Measurements from ENCODE around the gene LAPTM4A. TPM values are rescaled to one million over a fixed set of nuclear protein-coding genes. Genes with fewer than 3 reads are reported as not detected.
A peak's percentile ranks its signal among the peaks of the same experiment; 100 is the strongest.

Gene LAPTM4A
- total RNA-seq = 100 to 1,000 TPM in 5 of 7 donors, 10 to 100 TPM in 2; 95.1 to 158 (median 122) TPM
- 100 to 1,000 TPM in 1 of 3 donors, 10 to 100 TPM in 2; 54.9 to 105 (median 95.0) TPM for polyA plus RNA-seq
- long read RNA-seq, donor 1, transcript LAPTM4A-201 (7 exons, 1,765 nt) = major isoform, 185 of 272 reads
- long read RNA-seq, donor 1, partial matches to known transcripts = 76 of 272 reads
- long read RNA-seq, donor 1, other reads (novel, unspliced or antisense) = 8 of 272 reads
- long read RNA-seq, donor 2, transcript LAPTM4A-201 (7 exons, 1,765 nt) = major isoform, 148 of 202 reads
- long read RNA-seq, donor 2, partial matches to known transcripts = 46 of 202 reads
- long read RNA-seq, donor 2, other reads (novel, unspliced or antisense) = 5 of 202 reads

GRCh38 chr2:20051532-20052228, at the start of gene LAPTM4A:
LAPTM4A (minus strand) TSS chr2:20051628; CDS start chr2:20051520, 108 bp downstream.
- peak; percentile 99 for DNase-seq
- TF ChIP-seq POLR2A (IDR thresholded peaks at IDR 0.05) = peak; percentile 41 to 83 (median 50)
- TF ChIP-seq POLR2AphosphoS5 (IDR thresholded peaks at IDR 0.05) = peak; percentile 96 to 99 (median 99)
- TF ChIP-seq CTCF (IDR thresholded peaks at IDR 0.05 in 8 of 11, conservative IDR thresholded peaks at IDR 0.05 in 3 of 11) = peak in 6 of 11 experiments; percentile 2 to 49 (median 36)
- Histone ChIP-seq H3K36me3 (peaks cover 0 to 2% (median 0%) of the 10 kb centered on the region in 6 donors), H3K27me3 (replicated peaks in 1 of 7) (peaks cover 0 to 19% (median 0%) of the 10 kb centered on the region in 7 donors), H3K4me1 (peaks cover 22 to 50% (median 40%) of the 10 kb centered on the region in 6 donors), H3K27ac (peak within 1 kb of the TSS; percentile 93 to 99 (median 97)), H3K4me3 (peak within 1 kb of the TSS; percentile 59 to 82 (median 70)), H3K9me3 (no peaks in the 10 kb centered on the region)
- WGBS, 5 donors = 0 to 1% (median 1%) methylated on average over 40 to 45 of the region's 45 CpGs
- intact Hi-C loops (cut with DNase I; ENCODE audit: low total_unique reads) = no loop called here

GRCh38 chr2:20100711-20101110, 49.3 kb upstream of the LAPTM4A start:
- H3K27me3 ChIP-seq (replicated peaks in 1 of 7) = peaks cover 0 to 16% (median 0%) of the 10 kb centered on the region in 7 donors
- WGBS, 5 donors = 55 to 79% (median 56%) methylated on average over 4 of the region's 4 CpGs
- intact Hi-C loops (cut with DNase I; ENCODE audit: low total_unique reads) = no loop called here
- peaks cover 0 to 19% (median 12%) of the 10 kb centered on the region in 8 donors for H3K9me3 ChIP-seq
- TF ChIP-seq POLR2A (IDR thresholded peaks at IDR 0.05) = no peak
- no peak for TF ChIP-seq CTCF (IDR thresholded peaks at IDR 0.05 in 8 of 11, conservative IDR thresholded peaks at IDR 0.05 in 3 of 11)
- TF ChIP-seq POLR2AphosphoS5 (IDR thresholded peaks at IDR 0.05) = no peak
- no peak overlapping the region for H3K27ac ChIP-seq
- H3K36me3 ChIP-seq = no peaks in the 10 kb centered on the region
- H3K4me3 ChIP-seq = no peak overlapping the region
- DNase-seq = no peak
- H3K4me1 ChIP-seq = peaks cover 0 to 10% (median 6%) of the 10 kb centered on the region in 6 donors

- DNase-seq = no peak
- no peak for TF ChIP-seq POLR2A (IDR thresholded peaks at IDR 0.05)
- TF ChIP-seq CTCF (IDR thresholded peaks at IDR 0.05 in 8 of 11, conservative IDR thresholded peaks at IDR 0.05 in 3 of 11) = no peak
- no peak for TF ChIP-seq POLR2AphosphoS5 (IDR thresholded peaks at IDR 0.05)
- Histone ChIP-seq H3K27me3 (replicated peaks in 1 of 7) (peaks cover 0 to 16% (median 0%) of the 10 kb centered on the region in 7 donors), H3K4me3 (no peak overlapping the region), H3K27ac (no peak overlapping the region), H3K9me3 (peaks cover 0 to 19% (median 12%) of the 10 kb centered on the region in 8 donors), H3K36me3 (no peaks in the 10 kb centered on the region), H3K4me1 (peaks cover 0 to 8% (median 6%) of the 10 kb centered on the region in 6 donors)
- 77 to 94% (median 86%) methylated on average over 6 of the region's 6 CpGs for WGBS, 5 donors
- intact Hi-C loops (cut with DNase I; ENCODE audit: low total_unique reads) = loop anchor here (5.0 kb wide), 1 partner anchor 142 kb away; no protein-coding TSS in a partner anchor
These were observed 48.4 kb upstream of the LAPTM4A start for GRCh38 chr2:20099780-20100179.

Measured in spleen (tissue), 13 donors.